ENCODE results near the gene MAP1A.

The MAP1A gene

GRCh38 chr15:43517354-43518196 lies at the start of gene MAP1A:
MAP1A (plus strand) TSS chr15:43517608; CDS start chr15:43521474, 3,866 bp downstream.
- TF ChIP-seq CTCF (IDR thresholded peaks at IDR 0.05; ENCODE audit: control extremely low read depth, extremely low read depth, low read depth, missing control alignments) = no peak
- DNase-seq (ENCODE audit: extremely low spot score) = no peak
- POLR2A ChIA-PET = no interaction called here
- CTCF ChIA-PET = interaction anchor here (1.0 to 4.2 kb wide), 3 partner anchors 17 to 47 kb away, joined by 3 to 15 read pairs (median 4); no protein-coding TSS in a partner anchor

DNA sequence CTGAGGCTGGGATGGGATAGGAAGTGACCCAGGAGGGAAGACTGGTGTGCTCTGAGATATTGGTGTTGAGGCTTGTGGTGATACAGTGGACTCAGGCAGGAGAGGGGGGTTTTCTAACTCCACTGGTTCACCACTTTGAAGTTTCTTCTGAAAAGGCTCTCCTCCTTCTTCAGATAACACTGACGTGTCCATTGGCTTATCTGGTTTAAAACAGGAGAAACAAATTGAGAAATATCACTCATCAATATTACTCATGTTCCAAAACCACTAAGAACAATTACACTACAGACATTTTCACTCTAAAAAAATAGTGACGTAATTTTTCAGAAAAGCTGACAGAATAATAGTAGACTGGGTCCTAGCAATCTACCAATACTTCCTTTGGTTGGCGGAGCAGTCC lies 47.5 kb upstream of the MAP1A start:
- no peak for DNase-seq (ENCODE audit: extremely low spot score)
- CTCF ChIA-PET = interaction anchor here (0.9 kb wide), 1 partner anchor 9 kb away, joined by 3 read pairs; no protein-coding TSS in a partner anchor
- POLR2A ChIA-PET = no interaction called here
- TF ChIP-seq CTCF (IDR thresholded peaks at IDR 0.05; ENCODE audit: control extremely low read depth, extremely low read depth, low read depth, missing control alignments) = no peak

GRCh38 chr15:43471975-43472374 lies 45.4 kb upstream of the MAP1A start:
- no peak for DNase-seq (ENCODE audit: extremely low spot score)
- TF ChIP-seq CTCF (IDR thresholded peaks at IDR 0.05; ENCODE audit: control extremely low read depth, extremely low read depth, low read depth, missing control alignments) = no peak
- ChIA-PET POLR2A (no interaction called here), CTCF (interaction anchor here (1.2 kb wide), 1 partner anchor 42 kb away, joined by 3 read pairs; no protein-coding TSS in a partner anchor)

GRCh38 chr15:43473885-43474284 lies 43.5 kb upstream of the MAP1A start:
- no peak for TF ChIP-seq CTCF (IDR thresholded peaks at IDR 0.05; ENCODE audit: control extremely low read depth, extremely low read depth, low read depth, missing control alignments)
- ChIA-PET POLR2A (no interaction called here), CTCF (interaction anchor here (1.5 kb wide), 1 partner anchor 41 kb away, joined by 3 read pairs; no protein-coding TSS in a partner anchor)
- no peak for DNase-seq (ENCODE audit: extremely low spot score)

- TF ChIP-seq CTCF (IDR thresholded peaks at IDR 0.05; ENCODE audit: control extremely low read depth, extremely low read depth, low read depth, missing control alignments) = no peak
- POLR2A ChIA-PET = no interaction called here
- no peak for DNase-seq (ENCODE audit: extremely low spot score)
- CTCF ChIA-PET = interaction anchor here (0.7 to 2.3 kb wide), 4 partner anchors 10 to 43 kb away, joined by 3 to 7 read pairs (median 3); partner anchors contain the start of gene TP53BP1
Measured at GRCh38 chr15:43483297-43484128, 33.9 kb upstream of the MAP1A start.

- no peak for TF ChIP-seq CTCF (IDR thresholded peaks at IDR 0.05; ENCODE audit: control extremely low read depth, extremely low read depth, low read depth, missing control alignments)
- CTCF ChIA-PET = interaction anchor here (2.3 kb wide), 1 partner anchor 30 kb away, joined by 7 read pairs; no protein-coding TSS in a partner anchor
- POLR2A ChIA-PET = no interaction called here
- DNase-seq (ENCODE audit: extremely low spot score) = no peak
Measured at GRCh38 chr15:43484455-43484854, 33.0 kb upstream of the MAP1A start.

Measured in GM10248 (cell line).